MM.1S (cell line): ENCODE data around the gene DENND1A.

Experiments
- DNase-seq: peaks from one replicate; pipeline ENCODE4 v3.0.0-alpha.2; 2015
- H2AFZ ChIP-seq: fragments of 300-600 bp; sonication (generic); 2 replicates; pipeline ENCODE4 v1.6.0; 2016; ENCODE audit warnings: antibody characterized with exemption, low read length
- H3F3A ChIP-seq: fragments of 300-600 bp; sonication (generic); 2 replicates; pipeline ENCODE4 v1.6.1; 2016; ENCODE audit warnings: mild to moderate bottlenecking, antibody characterized with exemption, low read length, moderate library complexity, mixed read lengths; ENCODE audit not compliant: insufficient read depth
- H3K27ac ChIP-seq: fragments of 300-600 bp; sonication (generic); 2 replicates; pipeline ENCODE4 v1.5.1; 2016; ENCODE audit warnings: mild to moderate bottlenecking, low read length
- H3K27me3 ChIP-seq: fragments of 300-600 bp; sonication (generic); replicated peaks from 2 replicates; pipeline ENCODE4 v1.6.0; 2016; ENCODE audit warnings: low read length; ENCODE audit not compliant: insufficient read depth
- H3K36me3 ChIP-seq: fragments of 300-600 bp; sonication (generic); replicated peaks from 2 replicates; pipeline ENCODE4 v1.6.1; 2016; ENCODE audit warnings: mild to moderate bottlenecking, low read length, mixed read lengths; ENCODE audit not compliant: insufficient read depth
- H3K4me1 ChIP-seq: fragments of 300-600 bp; sonication (generic); 2 replicates; pipeline ENCODE4 v1.6.1; 2016; ENCODE audit warnings: low read length, mixed read lengths
- H3K4me2 ChIP-seq: fragments of 300-600 bp; sonication (generic); 2 replicates; pipeline ENCODE4 v1.6.0; 2016; ENCODE audit warnings: low read depth, low read length
- H3K4me3 ChIP-seq: fragments of 300-600 bp; sonication (generic); 2 replicates; pipeline ENCODE4 v1.5.1; 2016; ENCODE audit warnings: low read length, mixed read lengths
- H3K79me2 ChIP-seq: fragments of 300-600 bp; sonication (generic); 2 replicates; pipeline ENCODE4 v1.6.1; 2016; ENCODE audit warnings: mixed run types, low read length, mixed read lengths
- H3K9ac ChIP-seq: fragments of 300-600 bp; sonication (generic); 2 replicates; pipeline ENCODE4 v1.6.1; 2016; ENCODE audit warnings: low read length, mixed read lengths
- H3K9me2 ChIP-seq: fragments of 300-600 bp; sonication (generic); replicated peaks from 2 replicates; pipeline ENCODE4 v1.6.1; 2016; ENCODE audit warnings: mild to moderate bottlenecking, low read length, mixed read lengths; ENCODE audit not compliant: insufficient read depth
- H3K9me3 ChIP-seq: fragments of 300-600 bp; sonication (generic); replicated peaks from 2 replicates; pipeline ENCODE4 v1.6.1; 2016; ENCODE audit warnings: mild to moderate bottlenecking, low read length, mixed read lengths; ENCODE audit not compliant: insufficient read depth
- H4K20me1 ChIP-seq: fragments of 300-600 bp; sonication (generic); 2 replicates; pipeline ENCODE4 v1.6.1; 2016; ENCODE audit warnings: mild to moderate bottlenecking, low read length, moderate library complexity, mixed read lengths; ENCODE audit not compliant: insufficient read depth
- EZH2 ChIP-seq: fragments of 300-600 bp; sonication (generic); optimal IDR thresholded peaks from 2 replicates; pipeline ENCODE3; 2017; ENCODE audit warnings: low read depth, mild to moderate bottlenecking, antibody characterized with exemption, low read length, mixed read lengths
- EZH2phosphoT487 ChIP-seq: fragments of 300-600 bp; sonication (generic); IDR thresholded peaks from 2 replicates; pipeline ENCODE4 v1.6.1; 2018; ENCODE audit warnings: antibody characterized with exemption, low read length
- TF ChIP-seq, protein P1 (sequence below): fragments of 300-600 bp; sonication (generic); IDR thresholded peaks from 2 replicates; pipeline ENCODE4 v1.5.1; 2016; ENCODE audit warnings: antibody characterized with exemption, low read length, mixed read lengths

Gene DENND1A

DNA sequence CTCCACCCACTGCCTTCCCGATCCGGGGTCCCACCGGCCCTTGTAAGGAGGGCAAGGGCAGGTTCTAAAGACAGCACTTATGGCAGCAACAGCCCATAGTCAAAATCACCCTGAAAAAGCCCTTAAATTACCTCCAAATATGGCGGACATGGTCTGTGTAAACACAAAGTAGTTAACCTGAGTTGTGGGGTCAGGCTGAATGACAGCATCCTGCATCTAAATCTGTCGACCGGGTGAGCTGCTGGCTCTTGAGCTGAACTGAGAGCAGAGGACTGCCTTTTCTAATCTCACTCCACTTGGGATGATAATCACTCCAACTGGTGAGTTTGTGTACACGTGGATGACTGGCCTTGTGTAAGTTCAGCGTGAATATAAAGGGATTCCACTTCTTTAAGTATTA, 249.6 kb downstream of the DENND1A start:
- Histone ChIP-seq H3K79me2 (peaks cover 9% of the 10 kb centered on the region), H3K36me3 (no peaks in the 10 kb centered on the region), H3K9ac (no peak overlapping the region), H3K9me2 (no peaks in the 10 kb centered on the region), H3K4me2 (peak overlapping the region; percentile 71; the same call in 1 of the 2 replicates), H3K9me3 (no peaks in the 10 kb centered on the region), H3K27me3 (no peaks in the 10 kb centered on the region), H3F3A (peaks cover 16% of the 10 kb centered on the region), H4K20me1 (no peaks in the 10 kb centered on the region), H2AFZ (no peak overlapping the region), H3K4me3 (no peak overlapping the region), H3K27ac (peak overlapping the region; percentile 84; the same call in 1 of the 2 replicates), H3K4me1 (peaks cover 44% of the 10 kb centered on the region)
- DNase-seq = no peak
- TF ChIP-seq, protein P1, sequence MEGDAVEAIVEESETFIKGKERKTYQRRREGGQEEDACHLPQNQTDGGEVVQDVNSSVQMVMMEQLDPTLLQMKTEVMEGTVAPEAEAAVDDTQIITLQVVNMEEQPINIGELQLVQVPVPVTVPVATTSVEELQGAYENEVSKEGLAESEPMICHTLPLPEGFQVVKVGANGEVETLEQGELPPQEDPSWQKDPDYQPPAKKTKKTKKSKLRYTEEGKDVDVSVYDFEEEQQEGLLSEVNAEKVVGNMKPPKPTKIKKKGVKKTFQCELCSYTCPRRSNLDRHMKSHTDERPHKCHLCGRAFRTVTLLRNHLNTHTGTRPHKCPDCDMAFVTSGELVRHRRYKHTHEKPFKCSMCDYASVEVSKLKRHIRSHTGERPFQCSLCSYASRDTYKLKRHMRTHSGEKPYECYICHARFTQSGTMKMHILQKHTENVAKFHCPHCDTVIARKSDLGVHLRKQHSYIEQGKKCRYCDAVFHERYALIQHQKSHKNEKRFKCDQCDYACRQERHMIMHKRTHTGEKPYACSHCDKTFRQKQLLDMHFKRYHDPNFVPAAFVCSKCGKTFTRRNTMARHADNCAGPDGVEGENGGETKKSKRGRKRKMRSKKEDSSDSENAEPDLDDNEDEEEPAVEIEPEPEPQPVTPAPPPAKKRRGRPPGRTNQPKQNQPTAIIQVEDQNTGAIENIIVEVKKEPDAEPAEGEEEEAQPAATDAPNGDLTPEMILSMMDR = no peak
- TF ChIP-seq EZH2 (no peak), EZH2phosphoT487 (no peak)

DNA sequence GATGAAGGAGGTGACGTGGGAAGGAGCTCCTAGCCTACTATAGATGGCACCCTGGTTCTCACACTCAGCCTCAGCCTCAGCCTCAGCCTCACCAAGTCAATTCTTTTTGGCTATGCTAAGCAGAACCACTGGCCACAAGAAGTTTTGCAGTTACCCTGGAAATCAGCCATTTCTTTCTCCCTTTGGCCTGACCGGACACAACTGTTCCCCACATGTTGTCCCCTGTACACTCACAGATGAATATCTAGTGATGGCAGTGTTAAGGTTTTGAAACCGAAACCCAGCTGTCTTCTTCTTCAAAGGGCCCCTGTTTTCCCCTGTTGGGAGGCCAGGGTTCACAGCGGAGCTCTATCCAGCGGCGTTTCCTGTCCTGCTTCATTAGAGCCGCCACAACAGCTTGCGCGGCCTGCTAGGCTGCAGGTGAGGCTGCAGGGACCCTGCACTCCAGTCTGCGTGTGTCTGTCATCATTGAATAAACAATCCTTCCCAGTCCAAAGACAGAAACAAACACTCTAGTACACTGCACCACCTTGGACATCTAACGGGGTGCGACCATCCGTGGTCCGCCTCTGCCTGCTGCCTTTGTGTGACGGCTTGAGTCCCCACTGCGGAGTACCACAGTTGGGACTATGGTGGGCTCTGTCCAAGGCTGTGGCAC, 250.5 kb downstream of the DENND1A start:
- peak; percentile 96 for DNase-seq
- peak overlapping the region; percentile 71 for H3K4me2 ChIP-seq
- TF ChIP-seq, protein P1 = no peak
- TF ChIP-seq EZH2 = no peak
- peak overlapping the region; percentile 84 for H3K27ac ChIP-seq
- peak overlapping the region; percentile 37 for H3K9ac ChIP-seq
- peaks cover 16% of the 10 kb centered on the region for H3F3A ChIP-seq
- peaks cover 35% of the 10 kb centered on the region for H3K4me1 ChIP-seq
- no peaks in the 10 kb centered on the region for H3K9me2 ChIP-seq
- peak overlapping the region; percentile 23; the same call in 1 of the 2 replicates for H3K4me3 ChIP-seq
- no peaks in the 10 kb centered on the region for H3K36me3 ChIP-seq
- H3K27me3 ChIP-seq = no peaks in the 10 kb centered on the region
- H3K79me2 ChIP-seq = peaks cover 9% of the 10 kb centered on the region
- no peaks in the 10 kb centered on the region for H4K20me1 ChIP-seq
- no peaks in the 10 kb centered on the region for H3K9me3 ChIP-seq
- peak overlapping the region; percentile 10; the same call in 1 of the 2 replicates for H2AFZ ChIP-seq

DNA sequence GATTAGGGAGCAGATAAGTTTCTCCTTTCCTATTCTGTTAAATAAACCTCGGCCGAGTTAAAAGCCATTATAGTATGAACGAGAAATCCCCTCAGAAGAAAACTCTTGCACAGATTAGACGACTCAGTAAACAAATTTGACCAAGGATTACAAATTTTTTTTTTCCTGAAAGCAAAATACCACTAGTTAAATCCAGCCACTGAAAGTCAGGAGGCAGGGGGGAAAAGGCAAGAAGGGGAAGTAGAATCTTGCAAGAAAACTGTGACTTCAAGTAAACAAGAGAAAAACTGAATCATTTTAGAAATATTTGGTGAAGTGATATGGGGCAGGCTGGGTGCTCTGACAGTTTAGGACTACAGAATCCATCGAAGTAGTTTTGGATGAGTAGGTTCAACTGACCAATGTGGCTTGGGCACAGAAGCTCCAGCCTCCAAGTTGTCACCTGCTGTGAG, 251.0 kb downstream of the DENND1A start:
- peak overlapping the region; percentile 13; the same call in 1 of the 2 replicates for H3K4me3 ChIP-seq
- H3K4me2 ChIP-seq = peak overlapping the region; percentile 71
- H3K4me1 ChIP-seq = peaks cover 29% of the 10 kb centered on the region
- H3K9ac ChIP-seq = peak overlapping the region; percentile 33
- no peaks in the 10 kb centered on the region for H3K27me3 ChIP-seq
- H3K79me2 ChIP-seq = peaks cover 9% of the 10 kb centered on the region
- no peaks in the 10 kb centered on the region for H3K9me2 ChIP-seq
- DNase-seq = no peak
- no peak for TF ChIP-seq EZH2
- no peak for TF ChIP-seq EZH2phosphoT487
- TF ChIP-seq, protein P1 = no peak
- H3K27ac ChIP-seq = peak overlapping the region; percentile 84
- no peaks in the 10 kb centered on the region for H4K20me1 ChIP-seq
- peak overlapping the region; percentile 10; the same call in 1 of the 2 replicates for H2AFZ ChIP-seq
- no peaks in the 10 kb centered on the region for H3K9me3 ChIP-seq
- peaks cover 16% of the 10 kb centered on the region for H3F3A ChIP-seq
- no peaks in the 10 kb centered on the region for H3K36me3 ChIP-seq
